Bone marrow (tissue), 2 donors: ENCODE data around the gene VIPR2.
"Not testable (repeated sequence)": the region's sequence is repeated elsewhere in the genome, so short reads cannot be mapped to it uniquely, and the experiment has no call there.

Experiments used
- DNase-seq, 2 donors: peaks; one replicate each; lab custom pipeline; 2025; lab: John Stamatoyannopoulos, UW

Gene VIPR2

DNA sequence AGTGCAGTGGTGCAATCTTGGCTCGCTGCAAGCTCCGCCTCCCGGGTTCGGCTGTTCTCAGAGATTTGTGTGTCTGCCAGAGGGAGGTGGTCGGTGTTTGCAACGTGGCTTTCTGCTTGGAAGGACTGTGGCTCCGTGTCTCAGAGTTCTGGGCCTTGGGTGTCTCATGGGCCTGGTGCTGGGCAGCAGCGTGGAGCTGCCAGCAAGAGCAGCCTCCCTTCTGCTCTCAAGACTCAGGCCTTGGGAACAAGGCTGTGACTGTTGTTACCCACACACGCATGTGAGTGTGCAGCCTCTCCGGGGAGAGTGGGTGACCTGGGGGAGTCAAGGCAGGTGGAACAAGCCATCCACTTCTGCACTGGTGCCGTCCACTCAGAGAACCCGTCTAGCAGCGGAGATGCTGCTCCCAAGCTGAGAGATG is 52.0 kb downstream of the VIPR2 start:
- DNase-seq: no peak

- DNase-seq: no peak
Observed at GRCh38 chr7:159091480-159092475, 52.9 kb downstream of the VIPR2 start.

GRCh38 chr7:159091041-159091440 is 53.6 kb downstream of the VIPR2 start:
- no peak for DNase-seq

DNA sequence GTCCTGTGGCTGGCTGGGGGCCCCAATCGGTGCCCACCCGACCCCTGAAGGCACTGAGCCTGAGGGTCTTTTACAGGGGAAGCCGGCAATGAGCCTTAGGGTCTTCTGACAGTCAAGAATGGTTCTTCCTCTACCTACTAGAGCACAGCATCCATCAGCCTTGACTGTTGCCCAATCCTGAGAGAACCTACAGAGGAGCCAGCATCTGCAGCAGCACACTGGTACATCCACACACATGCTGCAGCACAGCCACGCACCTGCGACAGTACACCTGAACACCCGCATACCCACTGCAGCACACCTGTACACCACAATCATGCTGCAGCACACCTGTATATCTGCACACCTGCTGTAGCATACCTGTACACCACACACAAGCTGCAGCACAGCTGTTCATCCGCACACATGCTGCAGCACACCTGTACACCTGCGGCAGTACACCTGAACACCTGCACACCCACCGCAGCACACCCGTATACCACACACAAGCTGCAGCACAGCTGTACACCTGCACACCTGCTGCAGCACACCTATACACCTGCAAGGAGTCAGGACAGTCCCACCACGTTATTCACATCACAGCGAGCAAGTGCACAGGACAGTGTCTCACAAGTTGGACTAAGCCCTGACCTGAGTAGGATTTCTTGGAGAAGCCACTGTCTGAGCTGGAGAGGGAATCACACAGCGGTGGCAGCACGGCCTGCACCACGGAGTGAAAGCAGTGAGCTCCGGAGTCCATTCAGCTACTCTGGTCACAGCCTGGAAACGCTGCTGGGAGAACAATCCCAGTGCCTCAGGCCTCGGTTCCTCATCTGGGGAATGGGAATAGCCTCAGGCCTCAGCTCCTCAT is 56.4 kb downstream of the VIPR2 start:
- no peak for DNase-seq

GRCh38 chr7:159086301-159086925 is 58.3 kb downstream of the VIPR2 start:
- no peak for DNase-seq

DNA sequence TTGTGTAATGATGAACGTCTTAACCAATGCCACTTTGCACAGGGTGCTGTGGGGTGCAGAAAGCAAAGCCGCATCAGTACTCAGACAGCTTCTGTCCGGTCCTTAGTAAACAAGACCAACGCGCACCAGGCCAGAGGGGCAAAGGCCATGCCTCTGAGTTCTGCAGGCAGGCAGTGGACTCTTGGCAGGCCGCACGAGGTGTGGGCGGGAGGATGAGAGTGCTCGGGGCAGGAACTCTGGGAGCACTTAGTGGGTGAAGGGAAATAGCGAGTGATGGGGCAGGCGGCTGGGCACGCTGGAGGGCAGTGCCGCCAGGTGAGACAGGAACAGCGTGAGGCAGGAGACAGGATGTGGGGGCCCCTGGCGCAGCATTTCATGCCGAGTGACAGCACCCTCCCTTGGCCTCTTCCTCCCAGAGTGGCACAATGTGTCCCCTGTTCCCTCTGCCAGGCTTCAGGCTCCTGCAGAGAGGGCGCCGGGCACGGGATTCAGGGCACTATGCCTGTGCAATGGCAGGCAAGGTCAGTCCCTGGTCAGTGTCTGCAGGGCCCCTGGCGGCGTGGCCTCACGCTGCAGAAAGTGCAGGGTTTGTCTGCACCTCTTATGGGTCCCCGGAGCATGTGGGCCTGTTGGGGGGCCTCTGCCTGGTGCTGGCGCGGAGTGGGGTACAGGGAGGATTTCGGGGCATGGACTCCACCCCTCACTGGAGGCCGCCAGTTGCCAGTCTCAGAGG is 60.4 kb downstream of the VIPR2 start:
- DNase-seq: no peak

DNA sequence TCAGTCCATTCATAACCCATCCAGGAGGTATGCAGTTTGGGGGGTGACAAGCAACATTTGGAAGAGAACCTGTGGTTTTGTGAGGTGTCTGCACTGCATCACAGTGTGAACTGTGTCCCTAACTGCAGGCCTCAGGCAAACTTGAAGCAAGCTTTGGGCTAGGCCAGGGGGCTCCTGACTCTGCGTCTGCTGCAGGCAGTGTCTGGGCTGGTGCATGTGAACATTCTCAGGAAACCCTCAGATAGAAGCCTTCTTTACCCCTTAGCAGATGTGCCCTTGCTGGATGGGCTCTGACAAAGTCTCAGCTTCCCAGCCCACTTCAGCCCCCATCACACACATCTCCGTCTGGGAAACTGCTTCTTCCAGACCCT is 61.0 kb downstream of the VIPR2 start:
- DNase-seq: no peak

GRCh38 chr7:159083001-159083697 is 61.5 kb downstream of the VIPR2 start:
- no peak for DNase-seq

- DNase-seq: not testable (repeated sequence)
Observed at GRCh38 chr7:159082075-159082474, 62.6 kb downstream of the VIPR2 start.

GRCh38 chr7:159078911-159079270 is 65.8 kb downstream of the VIPR2 start:
- DNase-seq: no peak

- no peak for DNase-seq
Observed at GRCh38 chr7:159078193-159078910, 66.3 kb downstream of the VIPR2 start.

GRCh38 chr7:159076333-159076732 is 68.3 kb downstream of the VIPR2 start:
- no peak for DNase-seq

- DNase-seq: no peak
Observed at GRCh38 chr7:159075563-159076238, 69.0 kb downstream of the VIPR2 start.

- no peak for DNase-seq
Observed at GRCh38 chr7:159071260-159071659, 73.4 kb downstream of the VIPR2 start.

GRCh38 chr7:159070431-159071148 is 74.1 kb downstream of the VIPR2 start:
- DNase-seq: no peak

GRCh38 chr7:159068893-159069448 is 75.7 kb downstream of the VIPR2 start:
- no peak for DNase-seq

GRCh38 chr7:159068488-159068811 is 76.2 kb downstream of the VIPR2 start:
- no peak for DNase-seq

- DNase-seq: no peak
Observed at GRCh38 chr7:159067576-159068487, 76.8 kb downstream of the VIPR2 start.
